NCI-H1092 (cell line): ENCODE results near the gene HSF4.

Experiments
- DNase-seq: peaks from one replicate; lab custom pipeline; 2025; lab: John Stamatoyannopoulos, UW

Gene HSF4

GRCh38 chr16:67150047-67150832 lies 14.3 kb upstream of the HSF4 start:
- peak; percentile 14 for DNase-seq

- peak; percentile 49 for DNase-seq
These were observed 13.6 kb upstream of the HSF4 start, which contains the start of gene B3GNT9 for GRCh38 chr16:67150833-67151396. B3GNT9 (minus strand) TSS chr16:67150998; CDS start chr16:67150485, 513 bp downstream.

- no peak for DNase-seq
These were observed 13.0 kb upstream of the HSF4 start for GRCh38 chr16:67151431-67152097.

DNA sequence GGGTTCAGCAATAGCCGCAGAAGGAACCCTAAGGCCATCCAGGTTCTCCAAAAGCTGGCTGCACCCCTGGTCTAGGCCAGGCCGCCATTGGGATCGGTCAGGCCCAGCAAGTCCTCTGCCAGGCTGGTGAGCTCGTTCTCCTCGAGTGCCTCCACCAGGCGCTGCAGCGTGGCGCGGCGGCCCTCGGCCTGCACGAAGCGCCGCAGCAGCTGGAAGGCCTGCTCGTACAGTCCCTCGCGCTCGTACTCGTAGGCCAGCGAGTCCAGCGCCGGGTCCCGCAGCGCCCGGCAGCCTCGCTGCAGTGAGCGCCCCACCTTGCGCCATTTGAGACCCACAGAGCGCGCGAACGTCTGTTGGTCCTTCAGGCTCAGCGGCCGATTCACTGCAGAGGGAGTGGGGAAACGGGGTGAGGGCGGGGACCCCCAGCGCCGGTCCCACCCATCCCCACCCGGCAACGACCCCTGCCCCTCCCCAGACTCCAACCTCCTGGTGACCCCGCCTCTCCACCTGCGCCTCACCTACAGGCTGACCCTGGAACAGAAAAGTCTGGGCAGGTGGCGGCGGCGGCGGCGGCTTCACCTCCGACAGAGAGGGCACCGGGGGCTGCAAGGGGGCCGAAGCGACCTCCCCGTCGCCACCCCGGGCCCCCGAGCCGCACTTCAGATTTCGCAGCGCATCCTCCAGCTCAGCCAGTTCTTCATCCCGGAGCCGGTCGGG lies 9.8 kb upstream of the HSF4 start:
- DNase-seq: no peak

DNA sequence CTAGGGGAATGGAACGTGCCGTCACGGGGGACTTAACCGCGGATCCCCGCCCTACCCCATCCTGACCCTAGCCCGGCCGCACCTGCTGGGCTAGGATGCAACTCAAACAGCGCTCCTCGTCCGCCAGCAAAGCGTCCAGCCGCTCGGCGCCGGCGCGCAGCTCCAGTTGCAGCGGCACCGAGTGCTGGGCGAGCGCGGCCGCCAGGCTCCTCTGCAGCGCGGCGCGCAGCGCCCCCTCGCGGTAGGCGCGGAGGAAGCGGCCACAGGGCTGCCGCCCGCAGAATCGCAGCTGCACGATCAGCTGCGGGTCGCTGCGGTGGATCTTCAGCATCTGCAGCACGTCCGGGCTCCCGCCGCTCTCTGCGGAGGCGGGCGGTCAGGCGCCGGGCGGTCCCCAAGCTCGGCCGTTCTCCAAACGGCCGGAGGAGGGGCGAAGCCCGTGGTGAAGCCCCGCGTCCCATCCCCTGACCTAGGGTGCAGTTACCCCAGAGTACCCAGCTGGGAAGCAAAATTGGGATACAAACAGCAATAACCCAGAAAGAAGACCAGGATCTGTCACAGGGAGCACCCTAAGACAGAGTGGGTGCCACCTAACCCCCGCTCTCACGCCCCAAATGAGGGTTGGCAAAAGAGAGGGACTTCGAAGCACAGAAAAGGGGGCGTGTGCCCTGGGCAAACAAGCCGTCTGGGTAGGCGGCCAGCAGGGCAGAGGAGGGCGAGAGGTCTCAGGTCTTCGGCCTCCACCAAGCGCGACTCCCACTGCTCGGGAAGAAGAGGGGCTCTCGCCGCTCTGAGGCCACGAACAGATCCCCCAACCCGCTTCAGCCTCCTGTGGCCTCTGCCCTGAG lies 9.0 kb upstream of the HSF4 start:
- peak; percentile 59 for DNase-seq

DNA sequence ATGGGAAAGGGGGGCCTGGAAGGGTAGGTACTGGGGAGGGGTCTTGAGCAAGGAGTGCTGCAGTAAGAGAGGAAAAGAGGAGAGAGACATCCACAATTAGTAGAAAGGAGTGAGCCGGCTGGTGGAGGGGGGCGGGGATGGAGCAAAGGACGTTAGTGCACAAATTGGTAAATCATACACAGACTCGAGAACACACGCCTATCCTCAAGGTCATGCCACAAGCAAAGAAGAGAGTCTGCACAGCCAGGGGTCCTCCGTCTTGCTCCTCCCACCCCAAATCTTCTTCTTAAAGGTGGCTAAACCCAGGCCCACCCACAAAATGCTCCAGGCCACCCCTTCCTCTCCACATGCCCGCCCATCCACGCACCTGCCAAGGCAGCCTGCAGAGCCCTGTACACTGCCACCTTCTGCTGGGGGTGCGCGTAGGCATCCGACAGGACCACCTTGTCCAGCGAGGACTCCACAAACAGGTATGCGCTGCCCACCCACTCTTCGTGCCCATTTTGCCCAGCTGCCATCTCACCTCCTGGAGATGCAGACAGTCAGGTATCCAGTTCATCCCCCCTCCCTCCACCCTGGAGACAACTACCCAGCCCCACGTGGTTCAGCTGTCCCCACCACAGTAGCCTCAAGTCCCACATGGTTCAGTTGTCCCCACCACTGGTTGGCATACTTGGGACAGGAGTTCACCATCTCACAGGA lies 8.3 kb upstream of the HSF4 start:
- DNase-seq: no peak

- no peak for DNase-seq
These were observed 7.3 kb upstream of the HSF4 start for GRCh38 chr16:67157106-67157748.

- no peak for DNase-seq
These were observed 6.5 kb upstream of the HSF4 start for GRCh38 chr16:67157892-67158635.

DNA sequence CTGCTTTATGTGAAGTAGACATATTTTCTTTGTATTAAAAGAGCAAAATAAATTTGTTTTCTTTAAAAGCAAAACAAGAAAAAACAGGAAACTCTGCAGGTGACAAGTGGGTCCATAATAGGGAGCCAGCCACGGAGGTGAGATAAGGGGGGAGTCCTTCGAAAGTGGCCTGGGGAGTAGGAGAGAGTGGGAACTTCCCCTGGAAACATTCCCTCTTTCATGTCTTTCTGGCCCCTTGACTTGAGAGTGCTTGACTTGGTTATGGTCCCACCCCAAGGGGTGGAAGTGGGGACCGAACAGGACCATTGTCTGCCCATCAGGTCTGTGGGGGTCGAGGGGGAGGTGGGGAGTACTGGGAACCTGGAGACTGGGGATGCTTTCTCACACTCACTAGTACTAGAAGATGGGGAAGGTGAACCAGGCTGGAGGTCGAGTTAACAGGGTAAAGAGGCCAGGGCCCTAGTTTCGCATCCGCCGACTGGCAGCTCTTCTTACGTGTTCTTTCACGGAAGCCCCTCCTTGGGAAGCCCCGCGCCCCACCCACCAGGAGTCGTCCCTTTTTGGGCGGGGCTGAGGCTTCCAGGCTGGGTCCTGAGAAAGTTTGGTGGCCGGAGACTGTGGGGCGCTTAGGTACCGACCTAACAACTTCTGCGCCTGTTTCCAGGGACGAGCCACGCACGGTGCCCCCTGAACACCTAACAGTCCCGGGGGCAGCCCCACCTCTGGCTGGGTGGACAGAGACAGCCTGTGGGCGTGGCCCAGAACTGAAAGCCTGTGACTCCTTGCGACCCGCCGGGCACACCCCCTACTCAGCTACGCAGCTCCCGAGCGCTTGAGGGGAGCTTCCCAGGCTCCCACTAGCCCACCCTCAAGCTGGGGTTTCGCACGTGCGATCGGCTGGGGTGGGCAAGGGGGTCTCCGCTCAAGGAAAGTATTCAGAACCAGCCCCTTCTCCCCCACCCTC lies 5.6 kb upstream of the HSF4 start:
- no peak for DNase-seq

DNA sequence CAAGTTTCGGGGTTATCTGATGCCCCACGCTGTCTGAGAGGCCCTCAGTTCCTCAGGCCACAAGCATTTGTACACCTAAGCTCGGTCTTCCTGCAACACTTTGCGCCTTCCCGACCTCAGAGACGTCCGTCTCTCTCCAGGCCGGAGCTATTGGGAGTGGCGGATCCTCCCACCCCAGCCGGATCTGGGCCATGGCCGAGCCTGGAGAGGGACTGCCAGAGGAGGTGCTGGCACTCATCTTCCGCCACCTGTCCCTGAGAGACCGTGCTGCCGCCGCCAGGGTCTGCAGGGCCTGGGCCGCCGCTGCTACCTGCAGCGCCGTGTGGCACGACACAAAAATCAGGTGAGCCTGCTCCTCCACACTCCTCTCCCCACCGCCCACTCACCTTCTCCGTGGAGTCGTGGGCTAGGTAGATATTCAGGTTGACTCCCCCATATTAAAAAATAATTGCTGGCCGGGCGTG lies 2.9 kb upstream of the HSF4 start:
- no peak for DNase-seq

GRCh38 chr16:67162506-67163163 lies 1.9 kb upstream of the HSF4 start:
- DNase-seq: no peak

DNA sequence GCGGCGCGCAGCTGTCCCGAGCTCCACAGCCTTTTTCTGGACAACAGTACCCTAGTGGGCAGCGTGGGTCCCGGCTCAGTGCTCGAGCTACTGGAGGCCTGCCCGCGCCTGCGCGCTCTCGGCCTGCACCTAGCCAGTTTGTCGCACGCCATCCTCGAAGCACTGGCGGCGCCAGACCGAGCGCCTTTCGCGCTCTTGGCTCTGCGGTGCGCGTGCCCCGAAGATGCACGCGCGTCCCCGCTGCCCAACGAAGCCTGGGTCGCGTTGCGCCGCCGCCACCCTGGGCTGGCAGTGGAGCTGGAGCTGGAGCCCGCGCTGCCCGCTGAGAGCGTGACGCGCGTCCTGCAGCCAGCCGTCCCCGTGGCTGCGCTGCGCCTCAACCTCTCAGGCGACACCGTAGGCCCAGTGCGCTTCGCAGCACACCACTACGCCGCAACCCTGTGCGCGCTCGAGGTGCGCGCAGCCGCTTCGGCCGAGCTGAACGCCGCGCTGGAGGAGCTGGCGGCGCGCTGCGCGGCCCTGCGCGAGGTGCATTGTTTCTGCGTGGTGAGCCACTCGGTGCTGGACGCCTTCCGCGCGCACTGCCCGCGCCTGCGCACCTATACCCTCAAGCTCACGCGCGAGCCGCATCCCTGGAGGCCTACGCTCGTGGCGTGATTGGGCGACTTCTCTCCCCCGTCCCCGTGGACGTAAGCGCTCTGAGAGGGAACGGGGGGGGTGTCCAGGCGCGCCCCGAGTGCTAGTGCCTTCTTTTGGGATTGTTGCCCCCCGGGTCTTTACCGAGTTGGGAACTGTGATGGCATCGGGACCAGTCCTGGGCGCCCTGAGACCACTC lies 1.2 kb upstream of the HSF4 start:
- peak; percentile 76 for DNase-seq

DNA sequence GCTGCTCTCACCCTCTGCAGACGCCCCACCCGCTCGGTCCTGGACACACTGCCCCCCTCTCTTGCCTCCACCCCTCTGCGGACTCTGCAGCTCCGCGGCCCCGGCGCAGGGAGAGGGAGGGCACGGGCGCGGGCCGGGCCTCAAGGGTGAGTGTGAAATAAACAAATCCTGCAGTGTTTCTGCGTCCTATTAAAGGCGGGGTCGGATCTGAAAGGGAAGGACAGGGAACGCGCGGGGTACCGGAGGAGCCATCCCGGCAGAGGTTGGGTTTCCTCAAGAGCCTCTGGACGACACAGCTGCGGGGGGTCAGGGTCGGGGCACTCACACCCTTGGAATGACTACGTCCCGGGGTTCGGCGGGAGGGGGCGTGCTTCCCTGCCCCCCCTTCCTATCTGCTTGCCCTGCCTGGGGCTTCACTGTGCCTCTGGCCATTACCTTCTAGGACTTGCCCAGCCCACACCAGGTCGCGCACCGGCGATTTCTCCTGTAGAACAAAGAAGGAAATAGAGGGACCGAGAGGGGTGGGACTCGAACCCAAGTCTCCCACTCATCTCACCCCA lies 466 bp upstream of the HSF4 start:
- no peak for DNase-seq

DNA sequence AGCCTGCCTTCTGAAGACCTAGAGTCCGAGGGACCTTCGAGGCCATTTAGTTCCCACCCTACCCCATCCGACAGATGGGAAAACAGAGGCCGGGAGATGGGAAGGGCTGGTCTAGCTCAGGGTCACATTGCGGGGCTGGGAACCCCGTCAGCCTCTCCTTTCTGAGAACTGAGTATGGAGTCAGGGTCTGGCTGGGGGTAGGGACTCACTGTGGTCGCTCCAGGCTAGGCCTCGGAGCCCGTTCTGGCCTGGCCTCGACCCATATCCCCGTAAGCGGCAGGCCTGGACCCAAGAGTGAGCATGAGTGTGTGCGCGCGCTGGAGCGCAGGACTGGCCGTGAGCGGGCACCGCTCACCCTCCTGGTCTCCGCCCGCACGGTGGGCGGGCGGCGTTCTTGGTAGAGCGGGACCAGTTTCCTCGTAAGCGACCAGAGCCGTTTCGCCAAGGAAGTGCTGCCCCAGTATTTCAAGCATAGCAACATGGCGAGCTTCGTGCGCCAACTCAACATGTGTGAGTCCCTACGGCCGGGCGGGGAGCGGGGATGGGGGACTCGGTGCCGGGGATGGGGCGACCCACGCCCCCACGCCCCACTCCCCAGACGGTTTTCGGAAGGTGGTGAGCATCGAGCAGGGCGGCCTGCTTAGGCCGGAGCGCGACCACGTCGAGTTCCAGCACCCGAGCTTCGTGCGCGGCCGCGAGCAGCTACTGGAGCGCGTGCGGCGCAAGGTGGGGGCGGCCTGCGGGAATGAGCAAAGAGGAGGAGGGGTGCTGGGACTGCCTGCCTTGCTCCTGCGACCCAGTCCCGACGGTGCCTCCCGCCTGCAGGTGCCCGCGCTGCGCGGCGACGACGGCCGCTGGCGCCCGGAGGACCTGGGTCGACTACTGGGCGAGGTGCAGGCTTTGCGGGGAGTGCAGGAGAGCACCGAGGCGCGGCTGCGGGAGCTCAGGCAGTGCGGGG lies 855 bp downstream of the HSF4 start:
- DNase-seq: no peak

GRCh38 chr16:67166110-67166547 lies 1.6 kb downstream of the HSF4 start:
- no peak for DNase-seq
